ENCODE measurements around the gene OR51B2.

- TF ChIP-seq ASH2L (IDR thresholded peaks at IDR 0.05; ENCODE audit: insufficient read length, low read depth, low read length) (no peak), RFX5 (IDR thresholded peaks at IDR 0.05; ENCODE audit: low read depth, low read length) (no peak), YY1 (IDR thresholded peaks at IDR 0.05; ENCODE audit: insufficient read depth, insufficient replicate concordance, low read depth, low read length) (no peak), TARDBP (CRISPR knock-in tag; IDR thresholded peaks at IDR 0.05) (no peak), ZBTB7A (CRISPR knock-in tag; IDR thresholded peaks at IDR 0.05) (no peak), ARNT (IDR thresholded peaks at IDR 0.05) (no peak), CBX2 (IDR thresholded peaks at IDR 0.05; ENCODE audit: low read depth, low read length) (no peak), CBX2 (CRISPR knock-in tag; IDR thresholded peaks at IDR 0.05; ENCODE audit: low read depth) (no peak), REST (IDR thresholded peaks at IDR 0.05; ENCODE audit: borderline replicate concordance in 1 of 2, low read depth in 1 of 2, low read length in 2 of 2) (no peak), ZNF235 (CRISPR knock-in tag; IDR thresholded peaks at IDR 0.05; ENCODE audit: borderline replicate concordance) (no peak)
Measured at GRCh38 chr11:5349550-5349949, 25.5 kb upstream of the OR51B2 start.

Measured in HepG2 (cell line).